Gastrocnemius medialis (tissue), 4 donors: ENCODE measurements around the gene PPARG. TPM values are rescaled to one million over a fixed set of nuclear protein-coding genes. Genes with fewer than 3 reads are reported as not detected.

Experiments used
- ATAC-seq, 2 donors: fragments of 150-250 bp; one replicate each; pipeline ENCODE4 v1.9.1; 2016
- DNase-seq, 2 donors: peaks; one replicate each; pipeline ENCODE4 v3.0.0-alpha.2; 2019
- H3K27ac ChIP-seq, 4 donors: fragments of 200-600 bp; sonication (generic); 1 replicate in 1 of 4; 2 replicates in 3 of 4; pipeline ENCODE4 v1.5.1; 2016 to 2018; ENCODE audit warnings: mild to moderate bottlenecking in 2 of 4, moderate library complexity in 1 of 4
- H3K27me3 ChIP-seq, 3 donors: fragments of 200-600 bp; sonication (generic) in 2 of 3; 1 replicate in 1 of 3; 2 replicates in 2 of 3; pipeline versions ENCODE4 v1.5.1 to v1.6.0; 2016 to 2019; ENCODE audit warnings: mild to moderate bottlenecking in 1 of 3, moderate library complexity in 1 of 3
- H3K36me3 ChIP-seq, 2 donors: fragments of 200-600 bp; sonication (generic) in 1 of 2; one replicate each; pipeline ENCODE4 v1.5.1; 2017 to 2018
- H3K4me1 ChIP-seq, 2 donors: fragments of 200-600 bp; sonication (generic) in 1 of 2; one replicate each; pipeline ENCODE4 v1.5.1; 2016 to 2017; ENCODE audit warnings: mild to moderate bottlenecking in 2 of 2
- H3K4me3 ChIP-seq, 4 donors: fragments of 200-600 bp; sonication (generic) in 3 of 4; 1 replicate in 1 of 4; 2 replicates in 3 of 4; pipeline ENCODE4 v1.5.1; 2016 to 2019; ENCODE audit warnings: mild to moderate bottlenecking in 2 of 4
- H3K9me3 ChIP-seq, 3 donors: fragments of 200-600 bp; sonication (generic) in 2 of 3; 1 replicate in 1 of 3; 2 replicates in 2 of 3; pipeline ENCODE4 v1.5.1; 2016 to 2019
- CTCF ChIP-seq, 5 experiments: fragments of 450-650 bp in 3 of 5; fragments of 200-600 bp in 2 of 5; sonication (generic) in 2 of 5; IDR thresholded peaks in 4 of 5; conservative IDR thresholded peaks in 1 of 5; 1 replicate in 4 of 5; 2 replicates in 1 of 5; pipeline ENCODE4 v1.5.1; 2016 to 2019; ENCODE audit warnings: antibody characterized with exemption in 5 of 5, mild to moderate bottlenecking in 3 of 5, moderate library complexity in 3 of 5
- POLR2A ChIP-seq, 2 donors: fragments of 450-650 bp; IDR thresholded peaks; one replicate each; pipeline ENCODE4 v1.6.1; 2017; ENCODE audit warnings: antibody characterized with exemption in 2 of 2, mild to moderate bottlenecking in 2 of 2, moderate library complexity in 2 of 2
- in situ Hi-C, 4 donors: fragments of 200-750 bp; cut with MboI; loops; one replicate each; pipeline versions ENCODE4 v1.15.0 to v1.8.0; 2017; ENCODE audit warnings: low sequenced_read_pairs in 4 of 4
- intact Hi-C: fragments of 100-400 bp; cut with DNase I; formaldehyde crosslinking; loops from one replicate; pipeline ENCODE4 v1.15.1; 2023; ENCODE audit warnings: low total_unique reads
- total RNA-seq, 4 donors: library from RNA; depleted of rRNA; stranded (reverse); fragments of >200 nt; gene quantifications; one replicate each; pipeline versions ENCODE4 v1.1.0 to v1.2.3, GENCODE V29; 2016

The PPARG gene
- total RNA-seq, 4 donors from 2014 or later: 4.9 to 10.6 (median 8.5) TPM

GRCh38 chr3:12393894-12394293, 105.0 kb downstream of the PPARG start:
- peak; percentile 58 to 74 for ATAC-seq
- Histone ChIP-seq H3K27me3 (peaks cover 0 to 9% (median 2%) of the 10 kb centered on the region in 3 donors), H3K27ac (no peak overlapping the region), H3K36me3 (no peaks in the 10 kb centered on the region), H3K9me3 (no peaks in the 10 kb centered on the region), H3K4me1 (peaks cover 0 to 6% of the 10 kb centered on the region in 2 donors), H3K4me3 (no peak overlapping the region)
- intact Hi-C loops (no loop called here), in situ Hi-C loops (no loop called here)
- TF ChIP-seq POLR2A (IDR thresholded peaks at IDR 0.05): no peak
- TF ChIP-seq CTCF (IDR thresholded peaks at IDR 0.05 in 4 of 5, conservative IDR thresholded peaks at IDR 0.05 in 1 of 5): no peak
- DNase-seq: no peak

GRCh38 chr3:12394569-12395271, 105.8 kb downstream of the PPARG start:
- DNase-seq (no peak), ATAC-seq (no peak)
- H3K4me1 ChIP-seq: peaks cover 0 to 6% of the 10 kb centered on the region in 2 donors
- in situ Hi-C loops (no loop called here), intact Hi-C loops (no loop called here)
- no peaks in the 10 kb centered on the region for H3K9me3 ChIP-seq
- no peak overlapping the region for H3K4me3 ChIP-seq
- no peak overlapping the region for H3K27ac ChIP-seq
- H3K27me3 ChIP-seq: peaks cover 0 to 9% (median 2%) of the 10 kb centered on the region in 3 donors
- no peaks in the 10 kb centered on the region for H3K36me3 ChIP-seq
- TF ChIP-seq CTCF (IDR thresholded peaks at IDR 0.05 in 4 of 5, conservative IDR thresholded peaks at IDR 0.05 in 1 of 5) (no peak), POLR2A (IDR thresholded peaks at IDR 0.05) (no peak)

GRCh38 chr3:12395349-12396012, 106.6 kb downstream of the PPARG start:
- ATAC-seq (no peak), DNase-seq (no peak)
- TF ChIP-seq CTCF (IDR thresholded peaks at IDR 0.05 in 4 of 5, conservative IDR thresholded peaks at IDR 0.05 in 1 of 5) (no peak), POLR2A (IDR thresholded peaks at IDR 0.05) (no peak)
- Histone ChIP-seq H3K4me1 (peaks cover 0 to 6% of the 10 kb centered on the region in 2 donors), H3K9me3 (no peaks in the 10 kb centered on the region), H3K4me3 (no peak overlapping the region), H3K27ac (no peak overlapping the region), H3K36me3 (no peaks in the 10 kb centered on the region), H3K27me3 (peaks cover 0 to 9% (median 2%) of the 10 kb centered on the region in 3 donors)
- in situ Hi-C loops: no loop called here
- intact Hi-C loops: no loop called here

- in situ Hi-C loops: no loop called here
- H3K9me3 ChIP-seq: no peaks in the 10 kb centered on the region
These were observed 107.6 kb downstream of the PPARG start for GRCh38 chr3:12396471-12396870.

More at GRCh38 chr3:12396471-12396870, 107.6 kb downstream of the PPARG start:
- intact Hi-C loops: no loop called here
- Histone ChIP-seq H3K4me3 (no peak overlapping the region), H3K27ac (no peak overlapping the region), H3K4me1 (peaks cover 0 to 6% of the 10 kb centered on the region in 2 donors), H3K27me3 (peaks cover 0 to 9% (median 2%) of the 10 kb centered on the region in 3 donors), H3K36me3 (no peaks in the 10 kb centered on the region)
- no peak for ATAC-seq
- TF ChIP-seq CTCF (IDR thresholded peaks at IDR 0.05 in 4 of 5, conservative IDR thresholded peaks at IDR 0.05 in 1 of 5) (no peak), POLR2A (IDR thresholded peaks at IDR 0.05) (no peak)
- no peak for DNase-seq
